Duodenal mucosa (tissue), 2 donors: ENCODE measurements around the gene PTPN13.

Source experiments
- H3K27ac ChIP-seq: one replicate; pipeline ENCODE4 v1.7.0; 2013; ENCODE audit warnings: low read depth, low read length
- H3K27me3 ChIP-seq, 2 donors: one replicate each; pipeline ENCODE4 v1.7.0; 2013; ENCODE audit warnings: low read length in 2 of 2, control low read depth in 1 of 2; ENCODE audit not compliant: insufficient read depth in 2 of 2, control insufficient read depth in 1 of 2
- H3K36me3 ChIP-seq, 2 donors: one replicate each; pipeline ENCODE4 v1.7.0; 2013; ENCODE audit warnings: low read length in 2 of 2, control low read depth in 1 of 2; ENCODE audit not compliant: insufficient read depth in 2 of 2, control insufficient read depth in 1 of 2
- H3K4me1 ChIP-seq, 2 donors: one replicate each; pipeline ENCODE4 v1.7.0; 2013; ENCODE audit warnings: low read length in 2 of 2, control low read depth in 1 of 2; ENCODE audit not compliant: insufficient read depth in 2 of 2, control insufficient read depth in 1 of 2
- H3K4me3 ChIP-seq, 2 donors: one replicate each; pipeline ENCODE4 v1.7.0; 2013; ENCODE audit warnings: low read length in 2 of 2, low read depth in 1 of 2
- H3K9ac ChIP-seq, 2 donors: one replicate each; pipeline ENCODE4 v1.7.0; 2013; ENCODE audit warnings: low read length in 2 of 2, low read depth in 1 of 2
- H3K9me3 ChIP-seq, 2 donors: one replicate each; pipeline ENCODE4 v1.7.0; 2013; ENCODE audit warnings: low read length in 2 of 2, control low read depth in 1 of 2; ENCODE audit not compliant: control insufficient read depth in 1 of 2

The PTPN13 gene

GRCh38 chr4:86791126-86791525 is 197.0 kb downstream of the PTPN13 start:
- no peaks in the 10 kb centered on the region for H3K9me3 ChIP-seq
- H3K4me1 ChIP-seq, result no peaks in the 10 kb centered on the region
- no peaks in the 10 kb centered on the region for H3K27me3 ChIP-seq
- H3K27ac ChIP-seq, result no peak overlapping the region
- no peak overlapping the region for H3K9ac ChIP-seq
- H3K36me3 ChIP-seq, result no peaks in the 10 kb centered on the region
- H3K4me3 ChIP-seq, result no peak overlapping the region

- Histone ChIP-seq H3K9ac (no peak overlapping the region), H3K4me3 (no peak overlapping the region), H3K4me1 (no peaks in the 10 kb centered on the region), H3K27me3 (no peaks in the 10 kb centered on the region), H3K9me3 (no peaks in the 10 kb centered on the region), H3K27ac (no peak overlapping the region), H3K36me3 (peaks cover 0 to 2% of the 10 kb centered on the region in 2 donors)
Observed at GRCh38 chr4:86809809-86810208, 215.7 kb downstream of the PTPN13 start.

- H3K9ac ChIP-seq, result no peak overlapping the region
- no peak overlapping the region for H3K27ac ChIP-seq
- peaks cover 0 to 8% of the 10 kb centered on the region in 2 donors for H3K9me3 ChIP-seq
- H3K4me1 ChIP-seq, result no peaks in the 10 kb centered on the region
- H3K36me3 ChIP-seq, result peaks cover 0 to 2% of the 10 kb centered on the region in 2 donors
- H3K27me3 ChIP-seq, result no peaks in the 10 kb centered on the region
- no peak overlapping the region for H3K4me3 ChIP-seq
Observed at GRCh38 chr4:86810847-86811246, 216.7 kb downstream of the PTPN13 start.

GRCh38 chr4:86815653-86816052 is 221.5 kb downstream of the PTPN13 start:
- no peak overlapping the region for H3K4me3 ChIP-seq
- H3K9me3 ChIP-seq, result peaks cover 0 to 8% of the 10 kb centered on the region in 2 donors
- no peak overlapping the region for H3K27ac ChIP-seq
- H3K4me1 ChIP-seq, result no peaks in the 10 kb centered on the region
- H3K36me3 ChIP-seq, result no peaks in the 10 kb centered on the region
- no peaks in the 10 kb centered on the region for H3K27me3 ChIP-seq
- H3K9ac ChIP-seq, result no peak overlapping the region

GRCh38 chr4:86816501-86817273 is 222.6 kb downstream of the PTPN13 start:
- Histone ChIP-seq H3K4me3 (no peak overlapping the region), H3K27ac (no peak overlapping the region), H3K4me1 (no peaks in the 10 kb centered on the region), H3K36me3 (no peaks in the 10 kb centered on the region), H3K27me3 (no peaks in the 10 kb centered on the region), H3K9me3 (peaks cover 0 to 8% of the 10 kb centered on the region in 2 donors), H3K9ac (no peak overlapping the region)

- Histone ChIP-seq H3K27ac (no peak overlapping the region), H3K9me3 (peaks cover 0 to 8% of the 10 kb centered on the region in 2 donors), H3K9ac (no peak overlapping the region), H3K4me1 (no peaks in the 10 kb centered on the region), H3K27me3 (no peaks in the 10 kb centered on the region), H3K4me3 (no peak overlapping the region), H3K36me3 (no peaks in the 10 kb centered on the region)
Observed at GRCh38 chr4:86818211-86818610, 224.1 kb downstream of the PTPN13 start.

GRCh38 chr4:86818841-86819240 is 224.7 kb downstream of the PTPN13 start:
- Histone ChIP-seq H3K36me3 (no peaks in the 10 kb centered on the region), H3K4me1 (no peaks in the 10 kb centered on the region), H3K27me3 (no peaks in the 10 kb centered on the region), H3K9ac (no peak overlapping the region), H3K9me3 (peaks cover 0 to 8% of the 10 kb centered on the region in 2 donors), H3K4me3 (no peak overlapping the region), H3K27ac (no peak overlapping the region)

GRCh38 chr4:86819561-86819960 is 225.4 kb downstream of the PTPN13 start:
- no peaks in the 10 kb centered on the region for H3K36me3 ChIP-seq
- no peak overlapping the region for H3K9ac ChIP-seq
- no peaks in the 10 kb centered on the region for H3K27me3 ChIP-seq
- H3K4me3 ChIP-seq, result no peak overlapping the region
- H3K4me1 ChIP-seq, result no peaks in the 10 kb centered on the region
- H3K27ac ChIP-seq, result no peak overlapping the region
- peaks cover 0 to 8% of the 10 kb centered on the region in 2 donors for H3K9me3 ChIP-seq

- Histone ChIP-seq H3K4me3 (no peak overlapping the region), H3K4me1 (no peaks in the 10 kb centered on the region), H3K9me3 (no peaks in the 10 kb centered on the region), H3K9ac (no peak overlapping the region), H3K27me3 (no peaks in the 10 kb centered on the region), H3K36me3 (no peaks in the 10 kb centered on the region), H3K27ac (no peak overlapping the region)
Observed at GRCh38 chr4:86821151-86821550, 227.0 kb downstream of the PTPN13 start.

GRCh38 chr4:86822136-86822535 is 228.0 kb downstream of the PTPN13 start:
- Histone ChIP-seq H3K27me3 (no peaks in the 10 kb centered on the region), H3K4me3 (no peak overlapping the region), H3K9ac (no peak overlapping the region), H3K36me3 (no peaks in the 10 kb centered on the region), H3K9me3 (no peaks in the 10 kb centered on the region), H3K27ac (no peak overlapping the region), H3K4me1 (no peaks in the 10 kb centered on the region)
